Stimulated activated CD8-positive, alpha-beta memory T cell treated with anti-CD3 and anti-CD28 coated beads, Interleukin-15, amount 100 ng/mL, for 1 hour (primary cell): ENCODE results near the gene FBH1.
A peak's percentile ranks its signal among the peaks of the same experiment; 100 is the strongest.
"Not testable (repeated sequence)": the region's sequence is repeated elsewhere in the genome, so short reads cannot be mapped to it uniquely, and the experiment has no call there.

ENCODE experiments used
- DNase-seq: peaks from one replicate; pipeline ENCODE4 v3.0.0-alpha.2; 2020; ENCODE audit warnings: low read depth

The FBH1 gene

DNA sequence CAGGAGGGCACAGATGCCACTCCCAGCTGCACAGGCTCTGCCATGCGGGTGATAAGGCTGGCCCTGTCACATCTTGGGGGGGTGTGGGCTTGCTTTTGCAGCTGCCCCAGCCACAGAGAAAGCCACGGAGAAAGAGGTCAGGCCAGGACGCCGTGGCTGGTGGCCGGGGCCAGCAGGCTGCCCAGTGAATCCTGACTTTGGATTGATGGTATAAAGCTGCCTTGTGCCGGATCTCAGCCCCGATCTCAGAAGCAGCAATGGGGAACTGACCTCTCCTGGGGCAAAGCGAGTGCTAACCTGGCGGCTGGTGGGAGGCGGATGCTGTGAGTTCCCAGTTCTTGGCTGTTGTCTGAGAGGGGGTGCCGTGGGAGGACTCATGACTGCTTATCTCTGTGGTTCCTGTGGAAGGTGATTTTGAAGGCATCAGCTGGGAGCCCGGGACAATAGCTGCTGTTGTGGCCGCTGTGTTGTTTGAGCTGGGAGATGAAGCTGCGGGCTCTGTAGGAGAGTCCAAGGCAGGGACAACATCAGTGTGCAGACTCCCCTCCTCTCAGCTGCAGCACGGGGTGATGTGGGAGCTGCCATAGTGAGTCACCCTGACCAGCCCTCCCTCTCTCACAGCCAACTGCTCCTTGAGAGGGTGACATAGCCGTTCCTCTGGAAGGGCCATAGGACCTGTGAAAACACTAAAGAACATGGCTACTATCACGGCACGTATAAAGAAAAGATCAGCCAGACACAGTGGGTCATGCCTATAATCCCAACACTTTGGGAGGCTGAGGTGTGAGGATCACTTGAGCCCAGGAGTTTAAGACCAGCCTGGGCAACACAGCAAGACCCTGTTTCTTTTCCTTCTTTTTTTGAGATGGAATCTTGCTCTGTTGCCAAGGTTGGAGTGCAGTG lies 70.3 kb downstream of the FBH1 start:
- no peak for DNase-seq

DNA sequence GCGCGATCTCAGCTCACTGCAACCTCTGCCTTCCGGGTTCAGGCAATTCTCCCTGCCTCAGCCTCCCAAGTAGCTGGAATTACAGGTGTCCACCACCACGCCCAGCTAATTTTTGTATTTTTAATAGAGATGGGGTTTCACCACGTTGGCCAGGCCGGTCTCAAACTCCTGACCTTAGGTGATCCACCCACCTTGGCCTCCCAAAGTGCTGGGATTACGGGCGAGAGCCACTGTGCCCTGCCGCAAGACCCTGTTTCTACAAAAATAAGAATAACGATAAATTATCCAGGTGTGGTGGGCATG lies 70.9 kb downstream of the FBH1 start:
- not testable (repeated sequence) for DNase-seq

DNA sequence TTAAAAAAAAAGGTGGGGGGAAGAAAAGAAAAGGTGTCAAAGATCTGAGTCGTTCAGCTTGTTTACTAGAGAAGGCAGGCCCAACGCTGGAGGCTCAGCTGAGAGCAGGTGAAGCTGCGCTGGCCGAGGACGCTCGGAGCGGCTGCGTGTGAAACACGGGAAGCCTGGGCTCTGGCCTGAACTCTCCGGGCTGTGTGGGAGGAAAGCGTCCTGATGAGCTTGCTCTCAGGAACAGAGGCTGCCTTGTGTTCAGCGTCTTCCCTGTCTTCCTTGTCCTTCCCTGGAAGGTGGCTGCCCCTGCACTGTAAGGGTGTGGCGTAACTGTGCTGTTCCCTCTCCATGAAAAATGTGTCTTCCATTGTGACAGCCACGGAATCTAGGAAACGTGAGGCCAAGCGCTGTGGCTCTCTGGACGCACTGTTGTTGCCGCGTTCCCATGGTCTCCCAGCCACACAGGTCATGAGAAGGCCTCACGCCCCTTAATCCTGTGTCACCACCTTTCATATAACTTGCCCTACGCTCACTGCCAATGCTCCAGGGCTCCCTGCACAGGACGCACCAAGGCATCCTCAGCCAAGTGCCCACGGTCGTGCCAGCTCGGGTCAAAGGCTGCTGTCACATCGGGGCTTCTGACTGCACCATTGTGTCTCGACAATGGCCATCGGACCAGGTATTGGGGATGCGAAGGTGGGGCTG lies 71.5 kb downstream of the FBH1 start:
- DNase-seq, result no peak

DNA sequence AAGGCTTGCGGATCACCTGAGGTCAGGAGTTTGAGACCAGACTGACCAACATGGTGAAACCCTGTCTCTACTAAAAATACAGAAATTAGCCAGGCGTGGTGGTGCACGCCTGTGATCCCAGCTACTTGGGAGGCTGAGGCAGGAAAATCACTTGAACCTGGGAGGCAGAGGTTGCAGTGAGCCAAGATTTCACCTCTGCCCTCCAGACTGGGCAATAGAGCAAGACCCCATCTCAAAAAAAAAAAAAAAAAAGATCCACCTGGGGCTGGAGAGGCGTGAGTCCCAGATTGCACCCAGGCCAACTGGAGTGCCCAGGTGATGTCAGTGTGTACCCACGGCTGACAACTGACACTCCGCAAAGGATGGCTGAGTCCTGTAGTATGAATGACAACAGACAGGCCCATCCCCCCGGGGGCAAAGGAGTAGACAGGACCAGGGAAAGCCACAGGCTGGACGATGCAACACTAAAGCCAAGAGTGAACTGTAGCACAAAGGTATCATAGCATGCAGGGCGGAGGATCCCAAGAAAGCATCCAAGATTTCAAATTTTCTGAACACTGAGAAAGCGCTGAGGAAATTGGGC lies 72.4 kb downstream of the FBH1 start:
- DNase-seq, result not testable (repeated sequence)

GRCh38 chr10:5963071-5963470 lies 73.0 kb downstream of the FBH1 start:
- no peak for DNase-seq

GRCh38 chr10:5963591-5963990 lies 73.5 kb downstream of the FBH1 start:
- no peak for DNase-seq

- DNase-seq, result no peak
Observed at GRCh38 chr10:5964736-5965135, 74.7 kb downstream of the FBH1 start.

GRCh38 chr10:5965266-5965665 lies 75.2 kb downstream of the FBH1 start:
- DNase-seq, result no peak

DNA sequence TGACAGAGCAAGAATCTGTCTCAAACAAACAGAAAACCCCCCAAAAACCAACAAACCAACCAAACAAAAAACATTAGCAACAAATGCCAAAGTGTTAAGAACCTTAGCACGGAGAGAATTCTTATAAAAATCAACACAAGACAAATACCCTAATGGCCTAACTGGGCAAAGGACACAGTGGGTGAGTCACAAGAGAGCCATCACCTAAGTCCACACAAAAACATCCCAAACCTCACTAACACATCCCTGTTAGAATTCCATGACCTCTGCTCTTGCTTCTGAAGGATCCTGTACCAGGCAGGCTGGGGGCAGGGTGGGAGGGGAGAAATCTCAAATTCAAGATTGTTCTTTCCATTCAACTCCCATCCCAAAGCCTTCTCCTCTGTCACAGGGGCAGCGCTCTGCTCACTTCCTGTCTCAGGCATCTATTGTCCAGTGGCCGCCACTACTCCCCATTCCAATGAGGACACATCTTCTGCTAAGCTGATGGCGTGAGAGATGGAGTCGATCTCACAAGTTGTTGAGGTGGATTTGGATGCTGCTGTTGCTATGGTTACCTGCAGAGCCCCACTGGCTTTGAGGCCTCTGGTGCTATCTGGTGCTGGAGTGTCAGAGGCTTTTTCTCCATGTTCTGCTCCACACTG lies 78.1 kb downstream of the FBH1 start:
- DNase-seq, result no peak

GRCh38 chr10:5968681-5969453 lies 78.8 kb downstream of the FBH1 start:
- no peak for DNase-seq

- no peak for DNase-seq
Observed at GRCh38 chr10:5970066-5970465, 80.0 kb downstream of the FBH1 start.

- DNase-seq, result no peak
Observed at GRCh38 chr10:5970527-5970926, 80.5 kb downstream of the FBH1 start.

DNA sequence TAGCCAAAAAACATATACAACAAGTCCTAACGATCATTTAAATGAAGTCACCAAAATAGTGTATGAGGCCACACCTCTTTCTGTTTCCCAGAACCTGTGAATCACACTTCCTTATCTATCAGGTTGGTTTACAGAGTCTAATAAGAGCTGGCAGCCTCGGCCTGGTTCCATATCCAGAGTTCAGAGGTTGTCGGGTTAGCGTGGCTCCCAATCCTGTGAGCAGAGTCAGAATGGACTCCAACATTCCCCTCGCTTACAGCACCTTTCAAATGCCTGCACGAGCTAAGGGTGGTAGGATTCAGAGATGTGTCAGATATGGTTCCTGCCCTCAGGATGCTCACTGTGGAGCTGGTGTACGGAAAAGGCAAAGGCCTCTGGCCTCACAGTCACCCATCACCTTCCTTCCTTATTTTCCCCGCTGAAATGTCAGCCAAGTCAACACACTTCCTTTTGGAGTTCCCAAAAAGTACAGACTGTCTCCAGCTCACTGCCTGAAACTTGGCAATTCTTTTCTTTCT lies 81.3 kb downstream of the FBH1 start:
- DNase-seq, result no peak

GRCh38 chr10:5971886-5972285 lies 81.8 kb downstream of the FBH1 start:
- no peak for DNase-seq

DNA sequence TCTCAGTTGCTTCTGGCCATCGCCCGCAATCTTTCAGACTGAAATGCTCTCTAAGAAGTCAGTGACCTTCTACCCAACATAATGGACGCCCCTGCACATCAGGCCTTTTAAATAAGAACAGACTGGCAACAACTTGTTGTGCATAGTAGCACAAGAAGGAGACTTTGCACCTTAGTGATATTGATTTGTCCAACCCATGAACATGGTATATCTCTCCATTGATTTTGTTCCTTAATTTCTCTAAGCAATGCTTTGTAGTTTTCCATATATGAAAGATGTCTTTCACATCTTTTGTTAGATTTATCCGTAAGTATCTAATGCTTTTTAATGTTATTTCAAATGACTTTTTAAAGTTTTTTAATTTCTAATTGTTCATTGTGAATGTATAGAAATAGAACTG lies 83.0 kb downstream of the FBH1 start:
- DNase-seq, result no peak

GRCh38 chr10:5975641-5976473 lies 85.8 kb downstream of the FBH1 start:
- DNase-seq, result peak; percentile 4

DNA sequence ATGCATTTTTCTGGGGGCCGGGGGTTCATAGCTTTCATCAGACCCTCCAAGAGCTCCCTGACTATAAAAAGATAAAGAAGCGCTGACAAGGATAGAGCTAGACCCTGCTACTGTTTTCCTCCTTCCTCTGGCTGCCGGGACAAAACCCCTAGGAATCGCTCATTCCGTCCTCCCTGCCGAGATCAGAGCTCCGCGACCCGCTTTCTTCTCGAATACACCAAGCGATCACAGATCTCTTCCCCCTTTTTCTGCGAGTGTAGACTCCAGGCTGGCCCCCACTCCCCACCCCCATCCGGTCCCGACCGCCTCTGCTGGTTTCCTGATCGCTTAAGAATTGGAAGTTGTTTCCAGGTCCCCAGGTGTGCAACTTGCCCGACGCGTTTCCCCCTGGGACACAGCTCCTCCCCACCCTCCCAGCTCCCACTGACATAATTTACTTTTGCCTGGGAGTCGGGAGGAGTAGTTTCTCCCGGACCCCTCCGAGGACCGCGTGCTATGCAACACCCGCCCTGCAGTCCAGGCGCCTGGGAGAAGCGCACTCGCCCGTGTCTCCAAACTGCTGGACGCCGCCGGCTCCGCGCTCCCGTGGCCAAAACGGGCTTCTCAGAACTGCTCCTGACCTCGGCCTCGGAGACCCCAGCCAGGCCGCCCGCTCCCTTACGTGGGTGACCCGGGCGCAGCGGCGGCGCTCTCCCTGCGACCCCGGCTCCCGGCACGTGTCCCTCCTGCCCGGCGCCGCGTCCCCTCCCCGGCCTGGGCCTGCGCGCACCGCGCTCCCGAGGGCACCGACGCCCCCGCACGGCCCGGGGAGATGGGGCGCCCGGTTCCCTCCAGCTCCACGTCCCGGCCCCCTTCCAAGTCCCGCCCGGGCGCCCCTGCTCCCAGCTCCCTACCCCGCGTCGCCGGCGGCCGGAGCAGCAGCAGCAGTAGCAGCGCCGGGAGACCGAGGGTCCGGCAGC lies 86.7 kb downstream of the FBH1 start:
- DNase-seq, result no peak

GRCh38 chr10:5977471-5978229 lies 87.6 kb downstream of the FBH1 start, which contains the start of gene IL15RA:
TSS of gene IL15RA (minus strand) at chr10:5977543. CDS start at chr10:5977492, 51 bp downstream.
- peak; percentile 68 for DNase-seq

- no peak for DNase-seq
Observed at GRCh38 chr10:5978230-5978489, 88.1 kb downstream of the FBH1 start.
